ENCODE data around the gene TBC1D22A.

Gene TBC1D22A

GRCh38 chr22:47221840-47222615, 459.6 kb downstream of the TBC1D22A start:
- DNase-seq (ENCODE audit: low read depth): no peak

All from iris pigment epithelial cell (primary cell).